A673 (cell line): ENCODE data around the gene CHD1. TPM values are rescaled to one million over a fixed set of nuclear protein-coding genes. Genes with fewer than 3 reads are reported as not detected.

Experiments used
- BruUV-seq: library from RNA; stranded (reverse); fragments of 400-500 nt; replicated peaks from 2 replicates; lab custom pipeline; 2021; lab: Mats Ljungman, UMichigan
- CTCF ChIA-PET: fragments of 300-600 bp; sonication (Branson Sonifier 250); formaldehyde crosslinking; loops from one replicate; lab custom pipeline; 2022; ENCODE audit warnings: antibody characterized with exemption; lab: Charles Lee
- POLR2A ChIA-PET: fragments of 300-600 bp; sonication (Branson Sonifier 250); formaldehyde crosslinking; loops from one replicate; lab custom pipeline; 2022; ENCODE audit warnings: antibody characterized with exemption; ENCODE audit not compliant: low non-redundant PET; lab: Charles Lee
- DNase-seq: peaks from one replicate; pipeline ENCODE4 v3.0.0-alpha.2; 2015; ENCODE audit warnings: low spot score
- H3K27ac ChIP-seq: fragments of 200-600 bp; sonication (generic); 2 replicates; pipeline ENCODE4 v1.5.1; 2016; ENCODE audit warnings: mixed run types, low read depth, mild to moderate bottlenecking, mixed read lengths, antibody characterized with exemption, low read length; ENCODE audit not compliant: poor library complexity, severe bottlenecking
- H3K27me3 ChIP-seq: fragments of 200-600 bp; sonication (generic); replicated peaks from 2 replicates; pipeline ENCODE4 v1.6.1; 2017; ENCODE audit warnings: mixed run types, low read depth, mild to moderate bottlenecking, mixed read lengths, antibody characterized with exemption, low read length; ENCODE audit not compliant: insufficient read depth, poor library complexity
- H3K36me3 ChIP-seq: fragments of 200-600 bp; sonication (generic); 2 replicates; pipeline ENCODE4 v1.6.1; 2016; ENCODE audit warnings: mixed run types, mild to moderate bottlenecking, mixed read lengths, antibody characterized with exemption, low read length; ENCODE audit not compliant: insufficient read depth, poor library complexity, severe bottlenecking
- H3K4me1 ChIP-seq: fragments of 200-600 bp; sonication (generic); 2 replicates; pipeline ENCODE4 v1.6.1; 2017; ENCODE audit warnings: mixed run types, mild to moderate bottlenecking, mixed read lengths, antibody characterized with exemption, low read length; ENCODE audit not compliant: insufficient read depth, poor library complexity, severe bottlenecking
- H3K4me3 ChIP-seq: fragments of 200-600 bp; sonication (generic); 2 replicates; pipeline ENCODE4 v1.5.1; 2016; ENCODE audit warnings: low read depth, mixed run types, mild to moderate bottlenecking, mixed read lengths, low read length; ENCODE audit not compliant: poor library complexity, severe bottlenecking
- H3K9me3 ChIP-seq: fragments of 200-600 bp; sonication (generic); 2 replicates; pipeline ENCODE4 v1.6.1; 2016; ENCODE audit warnings: mixed run types, low read depth, mild to moderate bottlenecking, mixed read lengths, antibody characterized with exemption, low read length; ENCODE audit not compliant: poor library complexity, severe bottlenecking
- EZH2 ChIP-seq: fragments of 200-600 bp; sonication (generic); IDR thresholded peaks from 2 replicates; pipeline ENCODE4 v1.6.1; 2017; ENCODE audit warnings: borderline replicate concordance, low read depth, mild to moderate bottlenecking, mixed read lengths, antibody characterized with exemption, low read length; ENCODE audit not compliant: poor library complexity, severe bottlenecking
- intact Hi-C: fragments of 100-400 bp; cut with micrococcal nuclease; formaldehyde crosslinking; loops from one replicate; pipeline ENCODE4 v1.10.0; 2022; ENCODE audit not compliant: unreplicated experiment
- total RNA-seq: library from RNA; stranded (reverse); gene quantifications from 2 replicates; pipeline ENCODE4 v1.2.3, GENCODE V29; 2021
- TF ChIP-seq, protein P1 (sequence below): fragments of 300-800, 200-600 bp; sonication (generic); conservative IDR thresholded peaks from 2 replicates; pipeline ENCODE4 v1.5.1; 2017; ENCODE audit warnings: low read depth, mild to moderate bottlenecking, antibody characterized with exemption, low read length, moderate library complexity, mixed read lengths

Gene CHD1
- total RNA-seq, 1 experiment from 2014 or later = 61.0 TPM

DNA sequence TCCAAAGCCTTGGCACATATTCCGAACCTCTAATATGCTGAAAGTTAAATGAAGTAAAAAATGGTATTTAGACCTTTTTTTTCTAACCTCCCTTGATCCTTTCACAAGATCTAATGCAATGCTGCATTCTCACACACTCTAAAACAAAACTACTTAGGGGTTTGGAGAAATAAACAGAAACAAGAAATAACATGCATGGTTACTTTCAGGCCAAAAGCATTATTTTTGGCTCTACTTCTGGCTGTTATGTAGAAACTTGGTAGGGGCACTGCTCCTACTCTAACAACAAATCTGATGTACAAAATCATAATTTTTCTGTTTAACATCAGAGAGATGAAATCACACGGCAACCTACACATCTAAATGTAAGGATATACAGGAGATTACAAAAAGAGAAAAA is 51.2 kb downstream of the CHD1 start:
- ChIA-PET CTCF (no interaction called here), POLR2A (interaction anchor here (0.5 kb wide), 1 partner anchor 8 kb away, joined by 5 read pairs; no protein-coding TSS in a partner anchor)
- no peak overlapping the region for H3K4me3 ChIP-seq
- H3K27ac ChIP-seq = no peak overlapping the region
- DNase-seq = no peak
- no peaks in the 10 kb centered on the region for H3K27me3 ChIP-seq
- BruUV-seq = no TSS peak
- no peaks in the 10 kb centered on the region for H3K9me3 ChIP-seq
- intact Hi-C loops = no loop called here
- TF ChIP-seq, protein P1, sequence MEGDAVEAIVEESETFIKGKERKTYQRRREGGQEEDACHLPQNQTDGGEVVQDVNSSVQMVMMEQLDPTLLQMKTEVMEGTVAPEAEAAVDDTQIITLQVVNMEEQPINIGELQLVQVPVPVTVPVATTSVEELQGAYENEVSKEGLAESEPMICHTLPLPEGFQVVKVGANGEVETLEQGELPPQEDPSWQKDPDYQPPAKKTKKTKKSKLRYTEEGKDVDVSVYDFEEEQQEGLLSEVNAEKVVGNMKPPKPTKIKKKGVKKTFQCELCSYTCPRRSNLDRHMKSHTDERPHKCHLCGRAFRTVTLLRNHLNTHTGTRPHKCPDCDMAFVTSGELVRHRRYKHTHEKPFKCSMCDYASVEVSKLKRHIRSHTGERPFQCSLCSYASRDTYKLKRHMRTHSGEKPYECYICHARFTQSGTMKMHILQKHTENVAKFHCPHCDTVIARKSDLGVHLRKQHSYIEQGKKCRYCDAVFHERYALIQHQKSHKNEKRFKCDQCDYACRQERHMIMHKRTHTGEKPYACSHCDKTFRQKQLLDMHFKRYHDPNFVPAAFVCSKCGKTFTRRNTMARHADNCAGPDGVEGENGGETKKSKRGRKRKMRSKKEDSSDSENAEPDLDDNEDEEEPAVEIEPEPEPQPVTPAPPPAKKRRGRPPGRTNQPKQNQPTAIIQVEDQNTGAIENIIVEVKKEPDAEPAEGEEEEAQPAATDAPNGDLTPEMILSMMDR = no peak
- no peak for TF ChIP-seq EZH2
- peaks cover 83% of the 10 kb centered on the region for H3K36me3 ChIP-seq
- no peaks in the 10 kb centered on the region for H3K4me1 ChIP-seq

DNA sequence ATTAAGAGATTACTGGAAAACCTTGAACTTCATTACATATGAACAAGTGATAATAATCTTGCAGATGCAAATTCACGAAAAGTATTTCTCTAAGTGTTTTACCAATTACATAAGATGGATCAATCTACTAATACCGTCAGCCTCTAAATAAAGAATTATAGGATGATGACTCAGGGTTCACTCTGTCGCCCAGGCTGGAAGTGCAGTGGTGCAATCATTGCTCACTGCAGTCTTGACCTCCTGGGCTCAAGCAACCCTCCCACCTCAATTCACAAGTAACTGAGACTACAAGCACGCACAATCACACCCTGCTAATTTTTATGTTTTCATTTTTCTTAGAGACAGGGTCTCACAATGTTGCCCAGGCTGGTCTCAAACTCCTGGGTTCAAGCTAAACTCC is 56.1 kb downstream of the CHD1 start:
- Histone ChIP-seq H3K27ac (no peak overlapping the region), H3K36me3 (peaks cover 82% of the 10 kb centered on the region), H3K4me3 (no peak overlapping the region), H3K27me3 (no peaks in the 10 kb centered on the region), H3K9me3 (no peaks in the 10 kb centered on the region), H3K4me1 (no peaks in the 10 kb centered on the region)
- BruUV-seq = no TSS peak
- intact Hi-C loops = no loop called here
- TF ChIP-seq, protein P1 = no peak
- no peak for TF ChIP-seq EZH2
- ChIA-PET CTCF (no interaction called here), POLR2A (no interaction called here)
- no peak for DNase-seq

DNA sequence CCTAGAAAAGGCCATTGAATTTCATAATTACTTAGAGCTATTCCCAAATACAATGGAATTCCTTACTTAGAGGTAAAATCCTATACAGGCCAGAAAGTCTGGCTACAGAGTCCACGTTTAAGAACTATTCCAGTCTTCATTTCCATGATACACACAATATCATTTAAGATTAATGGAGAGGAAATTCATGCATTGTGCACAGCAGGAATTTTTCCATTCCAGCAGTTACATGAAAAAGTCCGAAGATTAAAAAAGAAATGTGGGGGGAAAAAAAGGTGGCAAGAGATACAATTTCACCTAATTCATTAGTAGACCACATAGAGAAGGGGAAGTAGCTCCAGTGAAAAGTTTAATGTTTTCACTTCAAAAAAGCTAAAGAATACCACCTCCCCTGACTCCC is 63.1 kb downstream of the CHD1 start:
- Histone ChIP-seq H3K4me1 (no peaks in the 10 kb centered on the region), H3K27ac (no peak overlapping the region), H3K4me3 (no peak overlapping the region), H3K9me3 (no peaks in the 10 kb centered on the region), H3K27me3 (no peaks in the 10 kb centered on the region), H3K36me3 (peaks cover 70% of the 10 kb centered on the region)
- TF ChIP-seq EZH2 = no peak
- TF ChIP-seq, protein P1 = no peak
- BruUV-seq = no TSS peak
- POLR2A ChIA-PET = no interaction called here
- CTCF ChIA-PET = no interaction called here
- no peak for DNase-seq
- intact Hi-C loops = no loop called here
